ENCODE data around the gene NR2C1.
A peak's percentile ranks its signal among the peaks of the same experiment; 100 is the strongest.

DNA sequence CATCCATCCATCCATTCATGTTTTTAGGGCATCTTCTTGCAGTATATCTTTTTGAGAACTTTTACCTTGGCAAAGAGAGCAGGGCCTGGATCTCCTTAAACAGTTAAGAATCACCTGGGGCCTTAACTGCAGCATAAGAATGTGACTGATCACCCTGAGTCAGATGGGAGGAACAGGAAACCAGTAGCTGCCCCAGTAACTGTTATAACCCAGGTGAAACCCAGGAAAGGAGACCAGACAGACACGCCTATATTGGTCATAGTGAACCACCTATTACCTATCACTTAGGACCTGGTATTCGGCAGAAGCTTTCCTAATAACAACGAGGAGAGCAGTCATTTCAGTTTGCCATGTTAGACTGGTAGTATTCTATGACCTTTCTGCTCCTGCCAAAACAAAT is 43.4 kb upstream of the NR2C1 start:
- TF ChIP-seq MYC (IDR thresholded peaks at IDR 0.05; ENCODE audit: insufficient read depth, insufficient read length, insufficient replicate concordance, low read length, severe bottlenecking): no peak
- TF ChIP-seq, protein P1, sequence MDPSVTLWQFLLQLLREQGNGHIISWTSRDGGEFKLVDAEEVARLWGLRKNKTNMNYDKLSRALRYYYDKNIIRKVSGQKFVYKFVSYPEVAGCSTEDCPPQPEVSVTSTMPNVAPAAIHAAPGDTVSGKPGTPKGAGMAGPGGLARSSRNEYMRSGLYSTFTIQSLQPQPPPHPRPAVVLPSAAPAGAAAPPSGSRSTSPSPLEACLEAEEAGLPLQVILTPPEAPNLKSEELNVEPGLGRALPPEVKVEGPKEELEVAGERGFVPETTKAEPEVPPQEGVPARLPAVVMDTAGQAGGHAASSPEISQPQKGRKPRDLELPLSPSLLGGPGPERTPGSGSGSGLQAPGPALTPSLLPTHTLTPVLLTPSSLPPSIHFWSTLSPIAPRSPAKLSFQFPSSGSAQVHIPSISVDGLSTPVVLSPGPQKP (IDR thresholded peaks at IDR 0.05; ENCODE audit: low read depth, low read length): no peak
- TF ChIP-seq, protein P2, sequence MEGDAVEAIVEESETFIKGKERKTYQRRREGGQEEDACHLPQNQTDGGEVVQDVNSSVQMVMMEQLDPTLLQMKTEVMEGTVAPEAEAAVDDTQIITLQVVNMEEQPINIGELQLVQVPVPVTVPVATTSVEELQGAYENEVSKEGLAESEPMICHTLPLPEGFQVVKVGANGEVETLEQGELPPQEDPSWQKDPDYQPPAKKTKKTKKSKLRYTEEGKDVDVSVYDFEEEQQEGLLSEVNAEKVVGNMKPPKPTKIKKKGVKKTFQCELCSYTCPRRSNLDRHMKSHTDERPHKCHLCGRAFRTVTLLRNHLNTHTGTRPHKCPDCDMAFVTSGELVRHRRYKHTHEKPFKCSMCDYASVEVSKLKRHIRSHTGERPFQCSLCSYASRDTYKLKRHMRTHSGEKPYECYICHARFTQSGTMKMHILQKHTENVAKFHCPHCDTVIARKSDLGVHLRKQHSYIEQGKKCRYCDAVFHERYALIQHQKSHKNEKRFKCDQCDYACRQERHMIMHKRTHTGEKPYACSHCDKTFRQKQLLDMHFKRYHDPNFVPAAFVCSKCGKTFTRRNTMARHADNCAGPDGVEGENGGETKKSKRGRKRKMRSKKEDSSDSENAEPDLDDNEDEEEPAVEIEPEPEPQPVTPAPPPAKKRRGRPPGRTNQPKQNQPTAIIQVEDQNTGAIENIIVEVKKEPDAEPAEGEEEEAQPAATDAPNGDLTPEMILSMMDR (IDR thresholded peaks at IDR 0.05 in 2 of 3, conservative IDR thresholded peaks at IDR 0.05 in 1 of 3; ENCODE audit: control insufficient read depth in 2 of 3, extremely low read depth in 1 of 3, insufficient read depth in 1 of 3, low read depth in 3 of 3, low read length in 3 of 3): no peak
- TF ChIP-seq, protein P3, sequence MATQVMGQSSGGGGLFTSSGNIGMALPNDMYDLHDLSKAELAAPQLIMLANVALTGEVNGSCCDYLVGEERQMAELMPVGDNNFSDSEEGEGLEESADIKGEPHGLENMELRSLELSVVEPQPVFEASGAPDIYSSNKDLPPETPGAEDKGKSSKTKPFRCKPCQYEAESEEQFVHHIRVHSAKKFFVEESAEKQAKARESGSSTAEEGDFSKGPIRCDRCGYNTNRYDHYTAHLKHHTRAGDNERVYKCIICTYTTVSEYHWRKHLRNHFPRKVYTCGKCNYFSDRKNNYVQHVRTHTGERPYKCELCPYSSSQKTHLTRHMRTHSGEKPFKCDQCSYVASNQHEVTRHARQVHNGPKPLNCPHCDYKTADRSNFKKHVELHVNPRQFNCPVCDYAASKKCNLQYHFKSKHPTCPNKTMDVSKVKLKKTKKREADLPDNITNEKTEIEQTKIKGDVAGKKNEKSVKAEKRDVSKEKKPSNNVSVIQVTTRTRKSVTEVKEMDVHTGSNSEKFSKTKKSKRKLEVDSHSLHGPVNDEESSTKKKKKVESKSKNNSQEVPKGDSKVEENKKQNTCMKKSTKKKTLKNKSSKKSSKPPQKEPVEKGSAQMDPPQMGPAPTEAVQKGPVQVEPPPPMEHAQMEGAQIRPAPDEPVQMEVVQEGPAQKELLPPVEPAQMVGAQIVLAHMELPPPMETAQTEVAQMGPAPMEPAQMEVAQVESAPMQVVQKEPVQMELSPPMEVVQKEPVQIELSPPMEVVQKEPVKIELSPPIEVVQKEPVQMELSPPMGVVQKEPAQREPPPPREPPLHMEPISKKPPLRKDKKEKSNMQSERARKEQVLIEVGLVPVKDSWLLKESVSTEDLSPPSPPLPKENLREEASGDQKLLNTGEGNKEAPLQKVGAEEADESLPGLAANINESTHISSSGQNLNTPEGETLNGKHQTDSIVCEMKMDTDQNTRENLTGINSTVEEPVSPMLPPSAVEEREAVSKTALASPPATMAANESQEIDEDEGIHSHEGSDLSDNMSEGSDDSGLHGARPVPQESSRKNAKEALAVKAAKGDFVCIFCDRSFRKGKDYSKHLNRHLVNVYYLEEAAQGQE (IDR thresholded peaks at IDR 0.05; ENCODE audit: low read depth, low read length): no peak
- TF ChIP-seq TAF1 (IDR thresholded peaks at IDR 0.05; ENCODE audit: borderline replicate concordance, low read depth, low read length): no peak
- TF ChIP-seq ETV6 (conservative IDR thresholded peaks at IDR 0.05 in 1 of 2, IDR thresholded peaks at IDR 0.05 in 1 of 2; ENCODE audit: borderline replicate concordance in 1 of 2, low read depth in 1 of 2): no peak
- TF ChIP-seq EZH2 (IDR thresholded peaks at IDR 0.05; ENCODE audit: borderline replicate concordance, control insufficient read depth, low read depth, low read length): no peak
- TF ChIP-seq CREB1 (IDR thresholded peaks at IDR 0.05; ENCODE audit: low read depth): no peak
- no peak for TF ChIP-seq BRCA1 (IDR thresholded peaks at IDR 0.05; ENCODE audit: low read depth, low read length)
- TF ChIP-seq SMAD1 (IDR thresholded peaks at IDR 0.05; ENCODE audit: low read depth, partially characterized antibody): no peak
- TF ChIP-seq ZNF217 (IDR thresholded peaks at IDR 0.05): no peak
- peak; percentile 24; the same call in 1 of the 2 replicates for TF ChIP-seq JUNB (IDR thresholded peaks at IDR 0.05)
- TF ChIP-seq, protein P4, sequence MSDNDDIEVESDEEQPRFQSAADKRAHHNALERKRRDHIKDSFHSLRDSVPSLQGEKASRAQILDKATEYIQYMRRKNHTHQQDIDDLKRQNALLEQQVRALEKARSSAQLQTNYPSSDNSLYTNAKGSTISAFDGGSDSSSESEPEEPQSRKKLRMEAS (IDR thresholded peaks at IDR 0.05; ENCODE audit: low read depth, low read length): no peak

Data from GM12878 (cell line).